GM12874 (cell line): ENCODE data around the gene GPR180.

ENCODE experiments used
- TF ChIP-seq, protein P1 (sequence below): IDR thresholded peaks from 2 replicates; pipeline ENCODE4 v1.5.1; 2011; ENCODE audit warnings: low read depth, mild to moderate bottlenecking, control low read depth, low read length, moderate library complexity; ENCODE audit not compliant: insufficient read depth

The GPR180 gene

DNA sequence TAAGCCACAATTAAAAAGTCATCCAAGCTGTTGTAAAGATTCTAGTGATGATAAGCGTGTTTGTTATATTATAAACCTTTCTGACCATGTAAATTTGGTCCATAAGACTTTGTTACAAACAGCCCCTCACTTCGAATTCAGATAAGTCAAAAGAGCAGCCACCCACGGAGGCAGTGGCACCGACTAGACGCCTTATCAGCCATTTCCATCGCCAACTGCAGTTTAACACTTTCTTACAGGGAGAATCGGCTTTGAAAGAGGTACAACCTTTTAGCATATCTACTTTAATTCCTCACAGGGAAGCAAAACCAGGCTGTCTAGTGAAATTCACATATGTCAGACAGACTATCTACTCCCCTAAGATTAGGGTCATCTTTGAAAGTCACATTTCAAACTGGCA, 63.2 kb downstream of the GPR180 start:
- TF ChIP-seq, protein P1, sequence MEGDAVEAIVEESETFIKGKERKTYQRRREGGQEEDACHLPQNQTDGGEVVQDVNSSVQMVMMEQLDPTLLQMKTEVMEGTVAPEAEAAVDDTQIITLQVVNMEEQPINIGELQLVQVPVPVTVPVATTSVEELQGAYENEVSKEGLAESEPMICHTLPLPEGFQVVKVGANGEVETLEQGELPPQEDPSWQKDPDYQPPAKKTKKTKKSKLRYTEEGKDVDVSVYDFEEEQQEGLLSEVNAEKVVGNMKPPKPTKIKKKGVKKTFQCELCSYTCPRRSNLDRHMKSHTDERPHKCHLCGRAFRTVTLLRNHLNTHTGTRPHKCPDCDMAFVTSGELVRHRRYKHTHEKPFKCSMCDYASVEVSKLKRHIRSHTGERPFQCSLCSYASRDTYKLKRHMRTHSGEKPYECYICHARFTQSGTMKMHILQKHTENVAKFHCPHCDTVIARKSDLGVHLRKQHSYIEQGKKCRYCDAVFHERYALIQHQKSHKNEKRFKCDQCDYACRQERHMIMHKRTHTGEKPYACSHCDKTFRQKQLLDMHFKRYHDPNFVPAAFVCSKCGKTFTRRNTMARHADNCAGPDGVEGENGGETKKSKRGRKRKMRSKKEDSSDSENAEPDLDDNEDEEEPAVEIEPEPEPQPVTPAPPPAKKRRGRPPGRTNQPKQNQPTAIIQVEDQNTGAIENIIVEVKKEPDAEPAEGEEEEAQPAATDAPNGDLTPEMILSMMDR: no peak

DNA sequence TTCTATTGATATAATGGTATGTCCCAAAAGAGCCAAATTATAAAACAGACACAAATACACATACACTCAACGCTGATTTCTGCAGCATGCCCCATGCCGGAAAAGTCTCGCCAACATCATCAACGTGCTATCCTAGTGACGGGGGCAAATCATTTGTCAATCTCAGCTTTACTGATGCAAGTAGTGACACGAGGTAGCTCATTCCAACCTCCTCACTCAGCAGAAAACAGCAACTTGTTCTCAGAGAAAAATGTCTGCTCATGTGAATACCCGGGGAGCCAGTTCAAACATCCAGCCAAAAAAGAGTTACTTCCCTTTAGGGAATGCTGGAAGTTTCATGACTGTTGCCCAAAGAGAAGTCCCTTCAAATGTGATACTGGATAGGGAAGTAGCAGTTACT, 64.4 kb downstream of the GPR180 start:
- TF ChIP-seq, protein P1: no peak

DNA sequence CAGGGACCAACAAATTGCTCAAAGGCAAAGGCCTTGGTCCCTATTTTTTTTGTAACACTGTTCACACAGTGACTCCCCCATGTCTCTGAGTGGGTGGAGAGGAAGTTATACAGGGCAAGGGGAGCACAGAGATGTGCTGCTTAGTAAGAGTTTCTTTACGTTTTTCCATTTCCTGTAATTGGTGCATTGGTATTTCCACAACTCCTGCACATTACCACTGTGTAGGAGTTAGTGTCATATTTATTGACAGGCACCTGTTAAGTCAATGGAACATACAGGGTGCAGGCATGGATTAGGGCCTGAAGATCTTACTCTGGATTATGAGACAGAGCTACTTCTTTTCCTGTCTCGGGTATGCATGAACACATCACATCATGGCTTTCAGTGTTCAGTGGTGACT, 65.5 kb downstream of the GPR180 start:
- TF ChIP-seq, protein P1: no peak

DNA sequence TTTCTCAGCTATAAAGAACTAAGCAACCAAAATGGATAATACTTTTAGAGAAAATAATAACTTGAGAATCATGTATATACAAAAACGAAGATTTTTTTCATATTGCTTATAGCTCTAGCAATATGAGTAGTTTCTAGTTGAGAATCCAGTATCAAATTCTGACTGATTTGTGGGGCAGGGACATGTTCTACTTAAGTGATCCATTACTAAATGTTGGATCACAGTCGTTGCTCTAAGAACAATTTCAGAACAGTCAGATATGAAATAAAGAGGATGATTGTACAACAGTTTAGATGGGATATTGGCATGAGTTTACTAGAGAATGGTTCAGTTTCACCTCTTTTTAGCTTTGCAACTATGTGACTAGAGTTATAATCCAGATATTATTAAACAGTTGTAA, 70.7 kb downstream of the GPR180 start:
- TF ChIP-seq, protein P1: no peak

DNA sequence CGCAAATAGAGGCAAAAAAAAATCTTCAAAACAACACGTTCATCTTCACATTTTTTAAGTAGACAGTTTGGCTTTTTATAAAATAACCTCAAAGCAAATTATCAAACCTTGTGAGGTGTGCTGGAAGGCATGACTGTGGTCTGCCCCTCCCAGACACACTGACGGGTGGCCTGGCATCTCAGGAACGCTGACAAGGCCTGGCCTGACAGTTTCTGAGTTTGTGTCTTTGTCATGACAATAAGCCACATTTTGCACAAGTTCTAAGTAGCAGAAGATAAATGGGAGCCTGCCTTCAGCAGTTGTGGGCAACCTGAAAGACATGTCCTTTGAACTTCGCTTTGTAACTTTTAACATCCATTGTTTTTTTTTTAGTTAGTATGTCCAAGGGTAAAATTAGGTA, 72.2 kb downstream of the GPR180 start:
- TF ChIP-seq, protein P1: no peak

DNA sequence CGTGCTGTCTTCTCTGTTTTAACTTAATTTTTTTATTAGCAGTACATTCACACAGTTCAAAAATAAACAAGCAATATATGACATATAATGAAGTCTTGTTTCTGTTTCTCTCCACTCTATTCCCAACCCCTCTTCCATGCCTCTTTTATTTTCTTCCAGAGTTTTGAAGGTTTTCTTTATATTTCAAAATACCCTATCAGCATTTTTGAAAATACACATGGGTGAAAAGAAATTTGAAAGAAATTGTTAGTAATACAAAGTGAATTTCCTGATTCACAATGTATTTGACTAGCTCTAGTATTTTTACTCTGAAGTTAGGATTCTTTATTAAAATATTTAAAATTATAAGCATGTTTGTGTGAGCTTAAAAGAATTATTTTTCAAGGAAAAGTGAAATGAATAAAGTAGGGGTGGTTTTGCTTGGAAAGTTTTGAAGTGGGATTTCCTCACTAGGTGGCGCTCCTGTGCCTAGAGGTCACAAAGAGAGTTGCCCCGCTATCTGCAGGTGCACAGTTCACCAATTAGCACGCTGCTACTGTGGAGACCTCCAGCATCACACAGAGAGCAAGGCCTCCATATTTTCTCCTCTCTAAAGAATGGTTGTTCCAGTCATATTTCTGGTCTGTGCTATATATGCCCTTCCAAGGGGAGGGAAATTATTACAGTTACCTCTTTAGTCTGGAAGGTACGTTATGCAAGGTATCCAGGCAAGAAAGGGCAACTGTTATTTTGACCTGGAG, 73.1 kb downstream of the GPR180 start:
- TF ChIP-seq, protein P1: peak; percentile 77

DNA sequence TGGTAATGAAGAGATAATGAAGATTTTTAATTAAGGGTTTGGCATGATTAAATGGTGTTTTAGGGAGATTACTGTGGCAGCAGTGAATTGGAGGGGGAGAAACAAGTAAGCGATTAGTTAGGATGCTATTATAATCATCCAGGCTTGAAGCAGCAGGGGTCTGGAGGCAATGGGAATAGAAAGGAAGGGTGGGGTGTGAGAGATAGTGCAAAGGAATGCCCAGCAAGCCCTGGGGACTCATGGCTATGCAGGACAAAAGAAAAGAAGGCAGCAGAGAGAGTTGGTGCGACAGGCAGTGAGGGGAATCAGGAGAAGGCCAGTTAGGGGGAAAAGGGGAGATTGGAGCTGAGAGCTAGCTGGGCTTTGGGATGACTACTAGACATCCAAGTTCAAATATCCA, 76.1 kb downstream of the GPR180 start:
- TF ChIP-seq, protein P1: no peak
